Measurements from ENCODE around the gene ZMYND15.

ZMYND15 gene

GRCh38 chr17:4769628-4770027, 30.0 kb downstream of the ZMYND15 start:
- DNase-seq: no peak
- Histone ChIP-seq H3K4me3 (ENCODE audit: low read depth, low read length) (no peak overlapping the region), H3K27me3 (peaks cover 41% of the 10 kb centered on the region), H3K36me3 (no peaks in the 10 kb centered on the region), H3K4me1 (no peaks in the 10 kb centered on the region), H3K9me3 (no peaks in the 10 kb centered on the region)
- TF ChIP-seq CTCF (IDR thresholded peaks at IDR 0.05; ENCODE audit: low read depth, low read length): no peak

GRCh38 chr17:4771519-4772234, 32.0 kb downstream of the ZMYND15 start, which contains the start of gene TM4SF5:
TSS of gene TM4SF5 (plus strand) at chr17:4771886. CDS start at chr17:4771923, 37 bp downstream.
- no peaks in the 10 kb centered on the region for H3K9me3 ChIP-seq
- H3K27me3 ChIP-seq: peaks cover 34% of the 10 kb centered on the region
- DNase-seq: no peak
- TF ChIP-seq CTCF (IDR thresholded peaks at IDR 0.05; ENCODE audit: low read depth, low read length): no peak
- no peaks in the 10 kb centered on the region for H3K4me1 ChIP-seq
- H3K4me3 ChIP-seq (ENCODE audit: low read depth, low read length): no peak within 1 kb of the TSS
- no peaks in the 10 kb centered on the region for H3K36me3 ChIP-seq

- DNase-seq: no peak
- Histone ChIP-seq H3K36me3 (no peaks in the 10 kb centered on the region), H3K4me3 (ENCODE audit: low read depth, low read length) (no peak overlapping the region), H3K27me3 (peaks cover 34% of the 10 kb centered on the region), H3K4me1 (no peaks in the 10 kb centered on the region), H3K9me3 (no peaks in the 10 kb centered on the region)
- TF ChIP-seq CTCF (IDR thresholded peaks at IDR 0.05; ENCODE audit: low read depth, low read length): no peak
These were observed 32.6 kb downstream of the ZMYND15 start for GRCh38 chr17:4772235-4772613.

- no peaks in the 10 kb centered on the region for H3K4me1 ChIP-seq
- no peak overlapping the region for H3K4me3 ChIP-seq (ENCODE audit: low read depth, low read length)
- TF ChIP-seq CTCF (IDR thresholded peaks at IDR 0.05; ENCODE audit: low read depth, low read length): no peak
- no peak for DNase-seq
- H3K27me3 ChIP-seq: peaks cover 38% of the 10 kb centered on the region
- no peaks in the 10 kb centered on the region for H3K36me3 ChIP-seq
- no peaks in the 10 kb centered on the region for H3K9me3 ChIP-seq
These were observed 38.5 kb downstream of the ZMYND15 start for GRCh38 chr17:4777969-4778760.

GRCh38 chr17:4780325-4780955, 40.8 kb downstream of the ZMYND15 start:
- Histone ChIP-seq H3K4me3 (ENCODE audit: low read depth, low read length) (no peak overlapping the region), H3K36me3 (no peaks in the 10 kb centered on the region), H3K27me3 (peaks cover 45% of the 10 kb centered on the region), H3K9me3 (no peaks in the 10 kb centered on the region), H3K4me1 (no peaks in the 10 kb centered on the region)
- TF ChIP-seq CTCF (IDR thresholded peaks at IDR 0.05; ENCODE audit: low read depth, low read length): no peak
- no peak for DNase-seq

Data from BE2C (cell line).